Astrocyte (in vitro differentiated cells and primary cell): ENCODE data around the gene ZEB1. TPM values are rescaled to one million over a fixed set of nuclear protein-coding genes. Genes with fewer than 3 reads are reported as not detected.

ENCODE experiments used
- DNase-seq: peaks from one replicate; pipeline ENCODE4 v3.0.0-alpha.2; 2010; ENCODE audit warnings: low read depth
- FAIRE-seq: peaks from 2 replicates; lab custom pipeline; 2011; peaks lifted over from hg19 to GRCh38; lab: Jason Lieb, UNC
- H2AFZ ChIP-seq: 2 replicates; pipeline ENCODE4 v1.6.0; 2012; ENCODE audit warnings: low read depth, low read length, inconsistent platforms
- H3K27ac ChIP-seq: 2 replicates; pipeline ENCODE4 v1.5.1; 2011; ENCODE audit warnings: low read depth, low read length, inconsistent platforms
- H3K27me3 ChIP-seq: 2 replicates; pipeline ENCODE4 v1.6.0; 2011; ENCODE audit warnings: low read length, inconsistent platforms; ENCODE audit not compliant: insufficient read depth
- H3K36me3 ChIP-seq: 2 replicates; pipeline ENCODE4 v1.5.1; 2011; ENCODE audit warnings: low read length, inconsistent platforms; ENCODE audit not compliant: insufficient read depth
- H3K4me1 ChIP-seq: 2 replicates; pipeline ENCODE4 v1.5.1; 2011; ENCODE audit warnings: low read length, inconsistent platforms; ENCODE audit not compliant: insufficient read depth
- H3K4me2 ChIP-seq: 2 replicates; pipeline ENCODE4 v1.6.0; 2012; ENCODE audit warnings: low read length, inconsistent platforms
- H3K4me3 ChIP-seq: 2 replicates; pipeline ENCODE4 v1.5.1; 2011; ENCODE audit warnings: low read depth, mild to moderate bottlenecking, low read length, inconsistent platforms; ENCODE audit not compliant: insufficient read depth
- H3K79me2 ChIP-seq: 2 replicates; pipeline ENCODE4 v1.6.0; 2012; ENCODE audit warnings: mild to moderate bottlenecking, low read length, inconsistent platforms; ENCODE audit not compliant: insufficient read depth
- H3K9ac ChIP-seq: 2 replicates; pipeline ENCODE4 v1.6.0; 2012; ENCODE audit warnings: mild to moderate bottlenecking, low read length, inconsistent platforms
- H3K9me3 ChIP-seq: 2 replicates; pipeline ENCODE4 v1.5.1; 2012; ENCODE audit warnings: low read depth, mild to moderate bottlenecking, low read length, inconsistent platforms; ENCODE audit not compliant: insufficient read depth
- H4K20me1 ChIP-seq: 2 replicates; pipeline ENCODE4 v1.6.0; 2012; ENCODE audit warnings: low read length, inconsistent platforms; ENCODE audit not compliant: insufficient read depth
- H3K27ac Mint-ChIP-seq: one replicate; pipeline ENCODE4 v1.8.0; 2021; ENCODE audit warnings: mild to moderate bottlenecking, mixed read lengths; ENCODE audit not compliant: unreplicated experiment
- H3K27me3 Mint-ChIP-seq: one replicate; pipeline ENCODE4 v1.8.0; 2021; ENCODE audit warnings: low read depth, mixed read lengths; ENCODE audit not compliant: unreplicated experiment
- H3K36me3 Mint-ChIP-seq: one replicate; pipeline ENCODE4 v1.8.0; 2021; ENCODE audit warnings: low read depth, mixed read lengths; ENCODE audit not compliant: unreplicated experiment
- H3K4me1 Mint-ChIP-seq: one replicate; pipeline ENCODE4 v1.8.0; 2021; ENCODE audit warnings: low read depth, mixed read lengths; ENCODE audit not compliant: unreplicated experiment
- H3K4me3 Mint-ChIP-seq: one replicate; pipeline ENCODE4 v1.8.0; 2021; ENCODE audit warnings: mild to moderate bottlenecking, moderate library complexity, mixed read lengths; ENCODE audit not compliant: unreplicated experiment
- H3K9me3 Mint-ChIP-seq: one replicate; pipeline ENCODE4 v1.8.0; 2021; ENCODE audit warnings: mild to moderate bottlenecking, mixed read lengths; ENCODE audit not compliant: unreplicated experiment
- CTCF ChIP-seq: IDR thresholded peaks from 2 replicates; pipeline ENCODE4 v1.5.1; 2011; ENCODE audit warnings: low read depth, mild to moderate bottlenecking, inconsistent platforms, low read length, moderate library complexity; ENCODE audit not compliant: insufficient read depth
- EZH2 ChIP-seq: IDR thresholded peaks from 2 replicates; pipeline ENCODE4 v1.6.1; 2012; ENCODE audit warnings: mild to moderate bottlenecking, low read length, inconsistent platforms; ENCODE audit not compliant: insufficient read depth
- total RNA-seq: library from RNA; stranded (reverse); gene quantifications from 2 replicates; pipeline ENCODE4 v1.2.1, GENCODE V29; 2021

Gene ZEB1
- total RNA-seq, 1 donor from 2014 or later: 37.2 TPM

- peaks cover 99% of the 10 kb centered on the region for H3K79me2 ChIP-seq
- H3K4me2 ChIP-seq: no peak overlapping the region
- H3K9me3 Mint-ChIP-seq: peaks cover 6% of the 10 kb centered on the region
- no peaks in the 10 kb centered on the region for H3K27me3 Mint-ChIP-seq
- H3K4me1 ChIP-seq: no peaks in the 10 kb centered on the region
- FAIRE-seq (no peak), DNase-seq (no peak)
- H3K27me3 ChIP-seq: no peaks in the 10 kb centered on the region
- H4K20me1 ChIP-seq: peaks cover 60% of the 10 kb centered on the region
- no peak overlapping the region for H3K4me3 Mint-ChIP-seq
- H2AFZ ChIP-seq: no peak overlapping the region
- H3K4me1 Mint-ChIP-seq: no peaks in the 10 kb centered on the region
- no peaks in the 10 kb centered on the region for H3K36me3 ChIP-seq
- no peak overlapping the region for H3K27ac Mint-ChIP-seq
- H3K27ac ChIP-seq: no peak overlapping the region
- no peaks in the 10 kb centered on the region for H3K9me3 ChIP-seq
- H3K4me3 ChIP-seq: no peak overlapping the region
- no peak for TF ChIP-seq EZH2
- TF ChIP-seq CTCF: no peak
- H3K9ac ChIP-seq: no peak overlapping the region
- peaks cover 20% of the 10 kb centered on the region for H3K36me3 Mint-ChIP-seq
These were observed 47.7 kb downstream of the ZEB1 start for GRCh38 chr10:31366703-31367102.

GRCh38 chr10:31368724-31369123, 49.7 kb downstream of the ZEB1 start:
- no peak overlapping the region for H2AFZ ChIP-seq
- peaks cover 66% of the 10 kb centered on the region for H4K20me1 ChIP-seq
- Mint-ChIP-seq H3K27me3 (no peaks in the 10 kb centered on the region), H3K4me3 (no peak overlapping the region), H3K9me3 (no peaks in the 10 kb centered on the region), H3K36me3 (peaks cover 8% of the 10 kb centered on the region), H3K27ac (no peak overlapping the region), H3K4me1 (no peaks in the 10 kb centered on the region)
- no peak overlapping the region for H3K9ac ChIP-seq
- no peaks in the 10 kb centered on the region for H3K36me3 ChIP-seq
- H3K27me3 ChIP-seq: no peaks in the 10 kb centered on the region
- H3K4me2 ChIP-seq: no peak overlapping the region
- no peak overlapping the region for H3K4me3 ChIP-seq
- no peak for FAIRE-seq
- no peaks in the 10 kb centered on the region for H3K4me1 ChIP-seq
- DNase-seq: no peak
- H3K27ac ChIP-seq: no peak overlapping the region
- no peaks in the 10 kb centered on the region for H3K9me3 ChIP-seq
- H3K79me2 ChIP-seq: peaks cover 99% of the 10 kb centered on the region
- TF ChIP-seq CTCF: no peak
- no peak for TF ChIP-seq EZH2

GRCh38 chr10:31372439-31372838, 53.4 kb downstream of the ZEB1 start:
- TF ChIP-seq CTCF (no peak), EZH2 (no peak)
- peaks cover 100% of the 10 kb centered on the region for H3K79me2 ChIP-seq
- no peak for FAIRE-seq

More at GRCh38 chr10:31372439-31372838, 53.4 kb downstream of the ZEB1 start:
- Histone ChIP-seq H3K4me3 (no peak overlapping the region), H3K4me1 (no peaks in the 10 kb centered on the region), H3K9ac (no peak overlapping the region), H2AFZ (no peak overlapping the region), H3K27ac (no peak overlapping the region), H3K9me3 (no peaks in the 10 kb centered on the region), H3K4me2 (no peak overlapping the region), H3K36me3 (no peaks in the 10 kb centered on the region), H3K27me3 (no peaks in the 10 kb centered on the region), H4K20me1 (peaks cover 69% of the 10 kb centered on the region)
- Mint-ChIP-seq H3K27ac (no peak overlapping the region), H3K4me1 (no peaks in the 10 kb centered on the region), H3K9me3 (no peaks in the 10 kb centered on the region), H3K27me3 (no peaks in the 10 kb centered on the region), H3K36me3 (no peaks in the 10 kb centered on the region), H3K4me3 (no peak overlapping the region)
- no peak for DNase-seq
